ENCODE results near the gene VWA7.

Gene VWA7

GRCh38 chr6:31778193-31778592 lies 1.1 kb upstream of the VWA7 start:
- no peak for DNase-seq

DNA sequence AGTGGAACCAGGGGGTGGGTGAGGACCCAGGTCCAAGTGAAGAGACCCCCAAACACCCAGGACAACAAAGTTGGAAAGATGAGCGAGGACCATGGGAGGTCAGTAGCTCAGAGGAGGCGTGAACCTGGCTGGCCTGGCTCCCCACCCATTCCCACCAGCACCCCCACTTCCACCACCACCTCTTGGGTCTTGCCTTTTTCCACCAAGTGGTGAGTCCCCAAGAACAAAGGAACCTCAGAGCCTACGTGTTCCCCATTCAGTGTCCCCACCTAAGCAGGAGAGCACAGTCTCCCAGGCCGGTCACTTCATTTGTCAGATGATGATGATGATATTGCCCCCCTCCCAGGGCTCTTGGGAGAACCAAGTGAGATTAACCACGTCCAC lies 531 bp upstream of the VWA7 start:
- no peak for DNase-seq

DNA sequence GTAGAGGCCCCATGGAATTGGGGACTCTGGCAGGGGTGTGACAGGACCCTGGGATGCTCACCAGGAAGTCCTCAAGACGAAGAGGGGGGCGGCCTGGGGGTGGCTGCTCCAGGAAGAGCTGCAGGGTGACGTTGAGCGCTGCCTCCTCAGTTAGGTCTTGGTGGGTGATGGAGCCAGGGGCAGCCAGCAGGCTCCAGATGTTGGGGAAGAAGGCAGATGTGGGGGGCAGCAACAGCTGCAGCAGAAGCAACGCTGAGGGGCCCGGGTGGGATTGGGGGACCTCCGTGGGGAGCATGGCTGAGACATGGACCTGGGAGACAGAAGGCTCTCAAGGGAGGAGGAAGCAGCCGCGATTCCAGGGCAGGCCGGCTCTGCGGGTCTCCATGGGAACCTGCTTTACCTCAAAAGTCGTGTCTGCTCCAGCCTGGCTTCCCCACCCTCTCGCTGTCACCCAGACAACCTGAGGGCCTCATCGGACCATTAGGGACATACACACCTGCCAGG lies 591 bp downstream of the VWA7 start:
- no peak for DNase-seq

GRCh38 chr6:31775633-31776484 lies 1.3 kb downstream of the VWA7 start:
- no peak for DNase-seq

DNA sequence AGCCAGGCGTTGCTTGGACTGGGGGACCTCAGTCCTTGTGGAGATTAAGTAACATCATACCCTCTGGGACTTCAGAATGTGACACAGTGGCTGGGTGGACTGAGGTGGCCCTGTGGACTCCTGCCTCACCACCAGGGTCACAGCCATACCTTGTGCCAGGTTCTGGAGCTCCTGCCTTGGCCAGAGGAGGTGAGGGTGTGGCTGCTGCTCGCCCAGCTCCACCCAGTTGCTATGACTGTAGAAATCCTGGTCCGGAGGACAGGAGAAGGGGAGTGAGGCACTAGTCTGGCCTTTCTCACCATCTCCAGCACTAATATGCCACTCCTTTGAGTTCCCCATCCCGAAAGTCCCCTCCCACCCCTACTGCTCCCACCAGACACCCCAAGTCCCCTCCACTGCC lies 1.9 kb downstream of the VWA7 start:
- DNase-seq = no peak

DNA sequence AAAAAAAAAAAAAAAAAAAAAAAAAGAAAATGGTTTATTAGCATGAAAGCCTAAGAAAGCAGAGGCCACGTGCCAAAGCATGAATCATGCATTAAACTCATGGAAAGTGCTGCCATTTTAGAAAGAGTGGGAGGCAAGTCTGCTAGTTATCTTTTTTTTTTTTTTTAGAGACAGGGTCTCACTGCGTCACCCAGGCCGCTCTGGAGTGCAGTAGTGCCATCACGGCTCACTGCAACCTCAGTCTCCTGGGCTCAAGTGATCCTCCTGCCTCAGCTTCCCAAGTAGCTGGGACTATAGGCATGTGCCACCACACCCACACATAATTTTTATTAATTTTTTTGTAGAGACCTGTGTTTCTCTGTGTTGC lies 5.2 kb downstream of the VWA7 start:
- peak in 4 of 6 experiments; percentile 5 to 63 (median 22) for DNase-seq

DNA sequence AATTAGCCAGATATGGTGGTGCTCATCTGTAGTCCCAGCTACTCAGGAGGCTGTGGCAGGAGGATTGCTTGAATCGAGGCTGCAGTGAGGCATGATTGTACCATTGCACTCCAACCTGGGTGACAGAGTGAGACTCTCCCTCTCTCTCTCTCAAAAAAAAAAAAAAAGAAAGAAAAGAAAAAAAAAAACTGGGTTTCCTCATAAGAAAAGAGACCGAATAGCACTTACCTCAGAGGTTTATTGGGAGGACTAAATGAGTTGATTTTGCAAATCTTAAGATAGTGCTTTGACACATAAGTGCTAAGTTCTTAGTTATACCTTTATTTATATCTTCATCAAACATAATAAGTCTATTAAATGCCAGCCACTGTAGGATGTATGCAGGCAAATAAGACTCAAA lies 6.3 kb downstream of the VWA7 start:
- peak in 1 of 6 experiments; percentile 7 for DNase-seq

GRCh38 chr6:31769684-31770371 lies 7.3 kb downstream of the VWA7 start:
- DNase-seq = peak; percentile 25 to 74 (median 66)

- no peak for DNase-seq
Measured at GRCh38 chr6:31768363-31769257, 8.5 kb downstream of the VWA7 start.

DNA sequence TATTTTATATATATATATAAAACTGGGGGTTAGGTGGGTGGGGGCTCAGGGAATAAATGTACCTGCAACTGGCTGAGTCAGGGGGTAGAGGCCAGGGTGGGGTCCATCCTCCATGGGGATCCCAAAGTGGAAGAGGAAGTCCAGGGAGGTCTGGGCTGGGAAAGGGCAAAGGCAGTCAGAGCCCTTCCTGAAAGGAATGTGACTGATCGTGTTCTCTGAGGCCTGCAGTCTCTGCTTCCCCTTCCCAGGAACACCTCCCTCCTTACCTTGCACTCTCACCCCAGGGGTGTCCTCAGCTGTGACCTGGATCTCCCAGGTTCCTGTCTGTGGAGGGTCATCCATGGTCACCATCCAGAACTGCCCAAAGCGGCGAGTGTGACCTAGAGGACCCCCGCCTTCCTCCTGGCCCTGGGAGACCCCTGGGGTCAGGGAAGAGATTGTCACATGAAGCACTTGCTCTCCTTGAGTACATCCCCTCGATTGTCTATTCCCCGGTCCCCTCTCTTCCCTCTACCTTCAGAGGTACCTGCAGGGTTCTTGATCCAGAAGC lies 10.0 kb downstream of the VWA7 start:
- no peak for DNase-seq

DNA sequence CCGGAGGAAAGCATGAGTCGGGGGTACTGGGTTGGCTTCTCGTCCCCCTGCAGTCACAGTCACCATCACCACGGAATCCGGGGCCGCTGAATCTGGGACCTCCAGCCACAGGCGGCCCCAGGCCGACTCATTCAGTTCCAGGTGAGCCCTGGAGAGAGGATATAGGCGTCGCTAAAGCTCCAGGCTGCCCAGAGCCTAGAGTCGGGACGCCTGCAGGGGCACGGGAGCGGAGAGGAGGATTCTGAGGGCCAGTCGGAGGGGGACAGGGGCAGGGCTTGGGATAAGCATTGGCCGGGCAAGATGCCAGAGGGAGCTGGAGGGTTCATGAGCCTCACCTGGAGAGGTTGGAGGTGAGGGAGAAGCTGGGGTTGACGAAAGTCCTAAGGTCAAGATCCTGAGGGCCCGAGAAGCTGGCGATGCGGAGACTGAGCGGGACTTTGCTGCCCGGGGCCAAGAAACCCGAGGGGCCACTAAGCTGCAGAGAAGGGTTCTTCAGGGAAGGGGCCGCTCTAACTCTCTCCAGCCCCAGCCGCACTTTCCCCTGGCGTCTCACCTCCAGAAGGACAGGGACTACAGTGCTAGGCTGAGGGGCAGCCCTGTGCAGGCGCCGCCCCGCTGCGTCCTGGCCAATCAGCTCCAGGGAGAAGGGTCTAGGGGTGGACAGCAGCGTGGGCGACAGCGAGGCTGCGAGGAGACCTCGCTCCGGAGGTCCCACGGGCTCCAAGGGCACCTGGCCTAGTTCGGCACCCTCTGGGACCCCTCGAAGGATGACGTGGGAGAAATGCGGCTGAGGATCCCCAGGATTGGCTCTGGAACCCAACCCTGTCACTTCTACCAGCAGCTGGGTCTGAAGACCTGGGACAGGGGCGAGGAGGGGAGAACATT lies 11.0 kb downstream of the VWA7 start:
- DNase-seq = no peak

DNA sequence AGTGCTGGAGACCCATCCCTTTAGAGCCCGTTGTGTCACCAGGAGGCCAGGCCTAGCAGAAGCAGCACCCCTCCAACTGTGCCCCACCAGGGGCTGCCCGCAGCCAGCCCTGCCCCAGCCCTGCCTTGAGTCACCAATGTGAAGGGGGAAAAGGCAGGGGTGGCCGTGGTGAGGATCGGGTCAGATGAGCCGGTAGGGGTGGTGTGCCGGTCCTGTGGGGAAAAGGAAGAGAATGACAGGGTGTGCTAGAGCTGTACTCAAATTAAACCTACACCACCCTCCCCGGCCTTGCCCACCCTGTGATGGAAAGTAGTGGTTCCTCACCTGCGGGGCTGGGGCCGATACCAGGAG lies 11.6 kb downstream of the VWA7 start:
- no peak for DNase-seq

- DNase-seq = no peak
Measured at GRCh38 chr6:31764198-31764597, 12.9 kb downstream of the VWA7 start.

- DNase-seq = no peak
Measured at GRCh38 chr6:31763619-31763940, 13.5 kb downstream of the VWA7 start.

- DNase-seq = no peak
Measured at GRCh38 chr6:31762878-31763618, 14.1 kb downstream of the VWA7 start.

DNA sequence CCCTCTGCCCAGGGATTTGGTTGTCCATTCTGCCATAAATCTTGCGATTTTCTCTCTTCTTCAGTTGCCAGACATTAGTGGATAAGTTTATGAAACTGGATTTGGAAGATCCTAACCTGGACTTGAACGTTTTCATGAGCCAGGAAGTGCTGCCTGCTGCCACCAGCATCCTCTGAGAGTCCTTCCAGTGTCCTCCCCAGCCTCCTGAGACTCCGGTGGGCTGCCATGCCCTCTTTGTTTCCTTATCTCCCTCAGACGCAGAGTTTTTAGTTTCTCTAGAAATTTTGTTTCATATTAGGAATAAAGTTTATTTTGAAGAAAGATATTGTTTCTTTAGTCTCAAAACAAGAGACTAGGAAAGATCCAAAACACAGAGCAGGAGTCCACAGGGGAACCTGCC lies 14.8 kb downstream of the VWA7 start, which contains the start of gene SAPCD1:
Gene SAPCD1, plus strand, starts transcription at position 301 of the 400 bp plus-strand sequence. CDS start 399 bp downstream, outside the sequence.
- no peak for DNase-seq

DNA sequence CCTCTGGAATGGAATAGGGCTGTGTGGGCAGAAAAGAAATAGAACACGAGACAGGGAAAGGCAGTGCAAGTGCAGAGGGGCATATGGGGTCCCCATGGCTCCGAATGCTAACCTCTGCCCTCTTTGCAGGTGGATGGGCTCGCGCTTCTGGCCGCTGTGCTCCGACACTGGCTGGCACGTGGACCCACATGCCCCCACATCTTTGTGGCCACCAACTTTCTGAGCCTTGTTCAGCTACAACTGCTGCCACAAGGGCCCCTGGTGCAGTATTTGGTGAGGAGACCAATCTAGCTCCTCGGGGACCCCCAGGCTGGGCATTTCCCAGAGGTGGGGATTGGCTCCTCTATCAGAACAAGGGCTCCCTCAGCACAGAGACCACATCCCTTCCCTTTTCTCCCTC lies 15.8 kb downstream of the VWA7 start:
- DNase-seq = no peak

DNA sequence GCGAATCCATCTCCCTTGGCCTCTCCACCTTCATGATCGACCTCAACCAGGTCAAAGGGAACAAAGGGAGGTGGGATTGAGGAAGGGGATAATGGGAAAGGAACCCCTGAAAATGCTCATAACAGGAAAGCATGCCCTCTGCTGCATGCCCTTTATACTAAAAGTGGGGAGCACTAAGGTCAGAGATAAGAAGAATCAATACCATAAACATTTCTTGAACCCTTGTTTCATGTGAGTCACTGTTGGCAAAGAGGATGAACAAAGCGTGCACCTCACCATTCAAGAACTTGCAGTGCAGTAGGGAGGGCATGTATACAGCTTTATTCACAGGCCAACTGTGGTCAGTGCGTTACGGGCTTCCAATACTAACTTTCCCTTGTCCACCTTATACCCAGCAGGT lies 16.3 kb downstream of the VWA7 start:
- no peak for DNase-seq

DNA sequence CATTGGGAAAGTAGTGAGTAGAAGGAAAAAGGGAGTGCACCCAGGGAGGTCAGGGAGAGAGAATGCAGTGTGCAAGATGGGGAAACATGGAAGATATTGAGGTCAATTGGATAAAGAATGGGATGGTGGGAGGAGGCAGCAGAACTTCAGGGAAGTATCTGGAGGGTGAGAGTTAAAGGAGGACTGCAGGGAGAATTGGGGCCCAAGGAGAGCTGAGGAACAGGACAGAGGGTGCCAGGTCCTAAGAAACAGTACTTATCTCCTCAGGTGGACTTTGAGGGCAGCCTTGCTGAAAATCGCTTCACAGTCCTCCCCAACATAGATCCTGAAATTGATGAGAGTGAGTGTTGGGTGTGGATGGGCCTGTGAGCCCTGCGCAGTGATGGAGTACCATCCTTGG lies 18.8 kb downstream of the VWA7 start:
- no peak for DNase-seq

GRCh38 chr6:31752739-31753319 lies 24.3 kb downstream of the VWA7 start:
- DNase-seq = no peak

Data from stimulated activated naive CD4-positive, alpha-beta T cell (primary cell).